ENCODE measurements around the gene GPR141.

GPR141 gene

DNA sequence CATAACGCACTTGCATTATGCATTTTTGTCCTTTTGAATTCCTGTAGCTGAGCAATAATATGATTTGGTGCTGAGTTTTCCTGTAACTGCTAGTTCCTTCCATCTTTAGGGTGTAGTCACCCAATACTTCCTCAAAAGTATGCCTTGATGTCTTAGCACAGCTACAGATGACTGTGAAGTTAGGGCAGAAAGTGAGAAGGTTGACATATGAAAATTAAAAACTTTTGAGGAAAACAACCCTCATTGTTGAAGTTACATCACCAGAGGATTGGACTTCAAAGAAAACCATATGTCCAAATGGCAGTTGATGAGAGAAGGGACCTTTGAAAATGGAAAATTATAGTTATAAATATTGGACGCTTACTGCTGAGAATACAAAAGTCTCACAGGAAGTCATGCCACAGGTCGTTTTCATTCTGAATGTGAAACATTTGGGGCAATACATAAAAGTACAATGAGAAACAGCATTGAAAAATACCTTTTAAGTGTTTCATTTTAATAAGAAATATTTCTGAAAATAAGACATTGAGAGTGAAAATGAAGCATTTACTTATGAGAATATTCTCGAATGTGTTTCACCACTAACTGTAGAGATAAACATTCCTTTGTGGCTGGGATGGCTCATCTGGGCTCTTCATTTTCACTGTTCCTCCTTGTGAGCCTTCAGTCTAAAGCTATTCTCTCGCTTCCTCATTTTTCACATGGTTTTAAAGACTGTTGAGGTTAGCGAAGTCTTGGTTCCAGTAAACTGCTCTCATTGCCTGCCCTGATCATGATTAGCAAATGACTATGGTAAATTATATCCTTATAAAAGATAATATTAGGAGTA lies 103.4 kb downstream of the GPR141 start:
- no peak for DNase-seq

Data from CD4-positive, alpha-beta T cell treated with Interleukin-4 for 4 hours (primary cell).